ENCODE measurements around the gene APPBP2. TPM values are rescaled to one million over a fixed set of nuclear protein-coding genes. Genes with fewer than 3 reads are reported as not detected.

Gene APPBP2, protein sequence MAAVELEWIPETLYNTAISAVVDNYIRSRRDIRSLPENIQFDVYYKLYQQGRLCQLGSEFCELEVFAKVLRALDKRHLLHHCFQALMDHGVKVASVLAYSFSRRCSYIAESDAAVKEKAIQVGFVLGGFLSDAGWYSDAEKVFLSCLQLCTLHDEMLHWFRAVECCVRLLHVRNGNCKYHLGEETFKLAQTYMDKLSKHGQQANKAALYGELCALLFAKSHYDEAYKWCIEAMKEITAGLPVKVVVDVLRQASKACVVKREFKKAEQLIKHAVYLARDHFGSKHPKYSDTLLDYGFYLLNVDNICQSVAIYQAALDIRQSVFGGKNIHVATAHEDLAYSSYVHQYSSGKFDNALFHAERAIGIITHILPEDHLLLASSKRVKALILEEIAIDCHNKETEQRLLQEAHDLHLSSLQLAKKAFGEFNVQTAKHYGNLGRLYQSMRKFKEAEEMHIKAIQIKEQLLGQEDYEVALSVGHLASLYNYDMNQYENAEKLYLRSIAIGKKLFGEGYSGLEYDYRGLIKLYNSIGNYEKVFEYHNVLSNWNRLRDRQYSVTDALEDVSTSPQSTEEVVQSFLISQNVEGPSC
- total RNA-seq (44.4 TPM), polyA plus RNA-seq (ENCODE audit: insufficient read depth, low read depth, low replicate concordance) (10.9 TPM)
- long read RNA-seq, donor 1, full-length matches to known transcripts = 7 of 7 reads
- long read RNA-seq, donor 1, partial matches to known transcripts = 0 of 7 reads
- long read RNA-seq, donor 1, other reads (novel, unspliced or antisense) = 0 of 7 reads
- long read RNA-seq, donor 2, full-length matches to known transcripts = 3 of 3 reads
- long read RNA-seq, donor 2, partial matches to known transcripts = 0 of 3 reads
- long read RNA-seq, donor 2, other reads (novel, unspliced or antisense) = 0 of 3 reads
- long read RNA-seq, donor 3, full-length matches to known transcripts = 9 of 9 reads
- long read RNA-seq, donor 3, partial matches to known transcripts = 0 of 9 reads
- long read RNA-seq, donor 3, other reads (novel, unspliced or antisense) = 0 of 9 reads
- long read RNA-seq, donor 4, full-length matches to known transcripts = 7 of 7 reads
- long read RNA-seq, donor 4, partial matches to known transcripts = 0 of 7 reads
- long read RNA-seq, donor 4, other reads (novel, unspliced or antisense) = 0 of 7 reads
- long read RNA-seq, donor 5, full-length matches to known transcripts = 2 of 2 reads
- long read RNA-seq, donor 5, partial matches to known transcripts = 0 of 2 reads
- long read RNA-seq, donor 5, other reads (novel, unspliced or antisense) = 0 of 2 reads
- long read RNA-seq, donor 6, full-length matches to known transcripts = 4 of 4 reads
- long read RNA-seq, donor 6, partial matches to known transcripts = 0 of 4 reads
- long read RNA-seq, donor 6, other reads (novel, unspliced or antisense) = 0 of 4 reads
- long read RNA-seq, donor 7, full-length matches to known transcripts = 29 of 36 reads
- long read RNA-seq, donor 7, partial matches to known transcripts = 1 of 36 reads
- long read RNA-seq, donor 7, other reads (novel, unspliced or antisense) = 6 of 36 reads
- long read RNA-seq, donor 8, full-length matches to known transcripts = 3 of 3 reads
- long read RNA-seq, donor 8, partial matches to known transcripts = 0 of 3 reads
- long read RNA-seq, donor 8, other reads (novel, unspliced or antisense) = 0 of 3 reads
- long read RNA-seq, donor 9, full-length matches to known transcripts = 3 of 12 reads
- long read RNA-seq, donor 9, partial matches to known transcripts = 9 of 12 reads
- long read RNA-seq, donor 9, other reads (novel, unspliced or antisense) = 0 of 12 reads
- long read RNA-seq, donor 10, full-length matches to known transcripts = 4 of 4 reads
- long read RNA-seq, donor 10, partial matches to known transcripts = 0 of 4 reads
- long read RNA-seq, donor 10, other reads (novel, unspliced or antisense) = 0 of 4 reads

DNA sequence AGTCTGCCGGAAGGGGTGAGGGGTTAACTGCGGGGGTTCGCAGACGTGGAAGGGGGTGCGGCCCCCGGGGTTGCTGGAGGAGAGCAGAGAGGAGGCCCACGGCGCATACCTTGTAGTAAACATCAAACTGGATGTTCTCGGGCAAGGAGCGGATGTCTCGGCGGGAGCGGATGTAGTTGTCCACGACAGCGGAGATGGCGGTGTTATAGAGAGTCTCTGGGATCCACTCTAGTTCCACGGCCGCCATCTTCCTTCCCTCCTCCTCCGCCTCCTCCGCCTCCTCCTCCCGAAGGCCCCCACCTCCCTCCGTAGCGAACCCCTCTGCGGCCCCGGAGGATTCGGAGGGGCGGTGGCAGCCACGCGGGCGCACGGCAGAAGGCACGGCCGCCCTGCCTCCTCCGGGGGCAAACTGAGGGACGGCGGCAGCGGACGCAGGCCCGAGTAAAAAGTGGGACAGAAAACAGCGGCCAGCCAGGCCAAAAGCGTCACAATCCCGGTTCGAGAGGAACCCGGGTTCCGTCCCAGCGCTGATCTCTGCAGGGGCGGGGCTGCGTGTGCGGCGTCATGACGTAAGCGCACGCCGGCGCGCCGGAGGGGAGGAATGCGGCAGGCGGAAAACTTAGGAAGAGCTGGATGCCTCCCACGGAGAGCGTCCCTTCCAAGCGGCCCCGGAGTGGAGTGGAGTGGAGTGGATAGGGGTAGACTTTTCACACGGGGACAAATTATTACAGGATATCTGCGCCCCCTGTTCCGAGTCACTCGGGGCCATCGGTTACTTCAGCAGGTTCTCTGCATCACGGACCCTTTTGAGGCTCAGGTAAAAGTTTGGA lies at the start of gene APPBP2:
APPBP2 (minus strand) TSS at position 558 of the 830 bp plus-strand sequence; CDS start at position 247, 311 bp downstream.
- H3K36me3 ChIP-seq (ENCODE audit: control insufficient read depth in 2 of 3, insufficient read depth in 3 of 3, low read length in 3 of 3) = no peaks in the 10 kb centered on the region
- DNase-seq (peak; percentile 91 to 97 (median 95)), FAIRE-seq (no peak)
- no peaks in the 10 kb centered on the region for H3K27me3 ChIP-seq (ENCODE audit: control insufficient read depth, insufficient read depth, low read length)
- no peaks in the 10 kb centered on the region for H3K9me3 ChIP-seq (ENCODE audit: control insufficient read depth in 2 of 3, insufficient read depth in 1 of 3, low read length in 3 of 3)
- peaks cover 0 to 3% (median 0%) of the 10 kb centered on the region in 3 donors for H3K4me1 ChIP-seq (ENCODE audit: control insufficient read depth in 2 of 3, insufficient read depth in 2 of 3, low read depth in 1 of 3, low read length in 3 of 3)
- TF ChIP-seq, protein P1, sequence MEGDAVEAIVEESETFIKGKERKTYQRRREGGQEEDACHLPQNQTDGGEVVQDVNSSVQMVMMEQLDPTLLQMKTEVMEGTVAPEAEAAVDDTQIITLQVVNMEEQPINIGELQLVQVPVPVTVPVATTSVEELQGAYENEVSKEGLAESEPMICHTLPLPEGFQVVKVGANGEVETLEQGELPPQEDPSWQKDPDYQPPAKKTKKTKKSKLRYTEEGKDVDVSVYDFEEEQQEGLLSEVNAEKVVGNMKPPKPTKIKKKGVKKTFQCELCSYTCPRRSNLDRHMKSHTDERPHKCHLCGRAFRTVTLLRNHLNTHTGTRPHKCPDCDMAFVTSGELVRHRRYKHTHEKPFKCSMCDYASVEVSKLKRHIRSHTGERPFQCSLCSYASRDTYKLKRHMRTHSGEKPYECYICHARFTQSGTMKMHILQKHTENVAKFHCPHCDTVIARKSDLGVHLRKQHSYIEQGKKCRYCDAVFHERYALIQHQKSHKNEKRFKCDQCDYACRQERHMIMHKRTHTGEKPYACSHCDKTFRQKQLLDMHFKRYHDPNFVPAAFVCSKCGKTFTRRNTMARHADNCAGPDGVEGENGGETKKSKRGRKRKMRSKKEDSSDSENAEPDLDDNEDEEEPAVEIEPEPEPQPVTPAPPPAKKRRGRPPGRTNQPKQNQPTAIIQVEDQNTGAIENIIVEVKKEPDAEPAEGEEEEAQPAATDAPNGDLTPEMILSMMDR (IDR thresholded peaks at IDR 0.05; ENCODE audit: borderline replicate concordance, extremely low read depth, insufficient read depth) = no peak
- intact Hi-C loops (cut with DNase I) = no loop called here
- H3K4me3 ChIP-seq (ENCODE audit: low read length in 3 of 3) = peak within 1 kb of the TSS; percentile 92 to 99 (median 98)
- H3K27ac ChIP-seq (ENCODE audit: low read depth in 2 of 2, low read length in 2 of 2) = peak within 1 kb of the TSS; percentile 99 to 100
- peak within 1 kb of the TSS; percentile 72 to 97 (median 97) for H3K9ac ChIP-seq (ENCODE audit: low read length in 3 of 3)

DNA sequence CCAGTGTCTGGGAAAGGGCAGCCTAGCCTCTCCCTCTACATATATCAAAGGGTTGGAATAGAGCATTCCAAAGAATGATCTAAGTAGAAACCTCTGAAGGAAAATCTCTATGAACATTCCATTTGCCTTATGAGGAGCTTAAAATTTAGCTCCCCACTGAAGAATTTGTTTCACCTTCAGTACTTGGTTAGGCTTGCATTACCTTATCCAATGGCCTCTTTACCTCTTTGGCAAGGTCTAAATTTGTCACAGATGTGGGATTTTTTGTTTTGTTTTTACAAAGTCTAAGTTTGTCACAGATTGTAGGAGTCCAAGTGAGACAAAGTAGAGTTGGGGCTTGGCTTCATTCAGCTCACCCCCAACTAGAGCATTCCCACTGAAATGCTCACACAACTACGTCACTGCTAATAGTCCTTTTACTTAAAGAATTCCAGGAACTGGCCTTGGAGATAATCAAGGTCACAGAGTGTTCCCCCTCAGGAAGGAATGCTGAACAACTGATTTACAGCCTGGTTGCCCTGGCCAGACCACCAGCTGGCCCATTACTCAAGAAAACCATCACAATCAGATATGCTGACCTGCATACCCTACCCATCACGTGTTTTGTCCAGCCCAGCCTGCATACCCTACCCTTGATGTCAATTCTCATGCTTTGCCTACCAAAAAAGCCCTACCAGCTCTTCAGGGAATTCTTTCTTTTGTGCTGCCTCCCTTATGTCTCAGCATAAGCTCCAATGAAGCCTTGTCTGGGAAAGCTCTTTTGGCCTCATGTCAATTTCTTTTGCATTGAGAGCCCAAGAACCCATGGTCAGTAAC lies 47.4 kb upstream of the APPBP2 start:
- no peaks in the 10 kb centered on the region for H3K27me3 ChIP-seq (ENCODE audit: control insufficient read depth, insufficient read depth, low read length)
- H3K4me1 ChIP-seq (ENCODE audit: control insufficient read depth in 2 of 3, insufficient read depth in 2 of 3, low read depth in 1 of 3, low read length in 3 of 3) = peaks cover 0 to 3% (median 0%) of the 10 kb centered on the region in 3 donors
- no peak overlapping the region for H3K4me3 ChIP-seq (ENCODE audit: low read length in 3 of 3)
- TF ChIP-seq, protein P1 (IDR thresholded peaks at IDR 0.05; ENCODE audit: borderline replicate concordance, extremely low read depth, insufficient read depth) = no peak
- no peaks in the 10 kb centered on the region for H3K36me3 ChIP-seq (ENCODE audit: control insufficient read depth in 2 of 3, insufficient read depth in 3 of 3, low read length in 3 of 3)
- peak overlapping the region; percentile 14 to 32 for H3K27ac ChIP-seq (ENCODE audit: low read depth in 2 of 2, low read length in 2 of 2)
- intact Hi-C loops (cut with DNase I) = no loop called here
- H3K9me3 ChIP-seq (ENCODE audit: control insufficient read depth in 2 of 3, insufficient read depth in 1 of 3, low read length in 3 of 3) = no peaks in the 10 kb centered on the region
- peak in 2 of 5 donors; percentile 10 to 61 for DNase-seq
- no peak for FAIRE-seq
- H3K9ac ChIP-seq (ENCODE audit: low read length in 3 of 3) = no peak overlapping the region
